Endothelial cell (in vitro differentiated cells): ENCODE data around the gene PARL. TPM values are rescaled to one million over a fixed set of nuclear protein-coding genes. Genes with fewer than 3 reads are reported as not detected.

Experiments used
- DNase-seq: peaks from one replicate; pipeline ENCODE4 v3.0.0; 2021; ENCODE audit warnings: low spot score
- H3K27ac Mint-ChIP-seq: one replicate; pipeline ENCODE4 v1.8.0; 2021; ENCODE audit warnings: mixed read lengths, inconsistent platforms; ENCODE audit not compliant: unreplicated experiment
- H3K27me3 Mint-ChIP-seq: one replicate; pipeline ENCODE4 v1.8.0; 2021; ENCODE audit warnings: mild to moderate bottlenecking, moderate library complexity, mixed read lengths, inconsistent platforms; ENCODE audit not compliant: unreplicated experiment
- H3K36me3 Mint-ChIP-seq: one replicate; pipeline ENCODE4 v1.8.0; 2021; ENCODE audit warnings: mild to moderate bottlenecking, low read depth, mixed read lengths, inconsistent platforms; ENCODE audit not compliant: unreplicated experiment
- H3K4me1 Mint-ChIP-seq: one replicate; pipeline ENCODE4 v1.8.0; 2021; ENCODE audit warnings: mild to moderate bottlenecking, mixed read lengths, inconsistent platforms; ENCODE audit not compliant: unreplicated experiment
- H3K4me3 Mint-ChIP-seq: one replicate; pipeline ENCODE4 v1.8.0; 2021; ENCODE audit warnings: mild to moderate bottlenecking, mixed read lengths, inconsistent platforms; ENCODE audit not compliant: unreplicated experiment
- H3K9me3 Mint-ChIP-seq: one replicate; pipeline ENCODE4 v1.8.0; 2021; ENCODE audit warnings: mixed read lengths, inconsistent platforms; ENCODE audit not compliant: unreplicated experiment
- CTCF ChIP-seq: fragments of 200-600 bp; sonication (generic); IDR thresholded peaks from one replicate; pipeline ENCODE4 v1.5.0; 2021; ENCODE audit warnings: antibody characterized with exemption; ENCODE audit not compliant: unreplicated experiment
- total RNA-seq: library from RNA; stranded (reverse); fragmentation: NEBNext Ultra II Directional; extraction: Animal tissue kit (Norgen Biotek cat#: 25700); gene quantifications from one replicate; pipeline ENCODE4 v1.2.1, GENCODE V29; 2021; ENCODE audit not compliant: unreplicated experiment

The PARL gene
- total RNA-seq, 1 donor from 2014 or later, result 62.9 TPM

- Mint-ChIP-seq H3K4me1 (peaks cover 10% of the 10 kb centered on the region), H3K27me3 (peaks cover 12% of the 10 kb centered on the region), H3K4me3 (peak overlapping the region; percentile 80), H3K27ac (no peak overlapping the region), H3K9me3 (no peaks in the 10 kb centered on the region), H3K36me3 (peaks cover 25% of the 10 kb centered on the region)
- no peak for DNase-seq
- TF ChIP-seq CTCF, result no peak
Observed at GRCh38 chr3:183826448-183827250, 58.0 kb downstream of the PARL start.

GRCh38 chr3:183825456-183826161 lies 59.1 kb downstream of the PARL start, which contains the start of gene MAP6D1:
Gene MAP6D1, minus strand, starts transcription at chr3:183825577. Its CDS starts 30 bp downstream, at chr3:183825547.
- TF ChIP-seq CTCF, result no peak
- Mint-ChIP-seq H3K27me3 (peaks cover 12% of the 10 kb centered on the region), H3K9me3 (no peaks in the 10 kb centered on the region), H3K4me3 (peak within 1 kb of the TSS; percentile 85), H3K27ac (no peak within 1 kb of the TSS), H3K36me3 (peaks cover 25% of the 10 kb centered on the region), H3K4me1 (peaks cover 10% of the 10 kb centered on the region)
- DNase-seq, result peak; percentile 52

GRCh38 chr3:183824761-183825455 lies 59.8 kb downstream of the PARL start:
- no peak for TF ChIP-seq CTCF
- Mint-ChIP-seq H3K9me3 (no peaks in the 10 kb centered on the region), H3K4me1 (peaks cover 10% of the 10 kb centered on the region), H3K36me3 (peaks cover 25% of the 10 kb centered on the region), H3K27me3 (peaks cover 18% of the 10 kb centered on the region), H3K27ac (no peak overlapping the region), H3K4me3 (peak overlapping the region; percentile 85)
- no peak for DNase-seq

- Mint-ChIP-seq H3K4me3 (peak overlapping the region; percentile 85), H3K27ac (peak overlapping the region; percentile 38), H3K9me3 (no peaks in the 10 kb centered on the region), H3K4me1 (peaks cover 10% of the 10 kb centered on the region), H3K27me3 (peaks cover 21% of the 10 kb centered on the region), H3K36me3 (peaks cover 24% of the 10 kb centered on the region)
- no peak for DNase-seq
- TF ChIP-seq CTCF, result no peak
Observed at GRCh38 chr3:183823963-183824362, 60.7 kb downstream of the PARL start.
